Glomerular endothelial cell (primary cell): ENCODE measurements around the gene TJP3. TPM values are rescaled to one million over a fixed set of nuclear protein-coding genes. Genes with fewer than 3 reads are reported as not detected.

Experiments used
- DNase-seq: peaks from one replicate; pipeline ENCODE4 v3.0.0-alpha.2; 2011; ENCODE audit warnings: low read depth, low spot score; ENCODE audit errors: extremely low read depth
- total RNA-seq: library from RNA; depleted of rRNA; stranded (reverse); fragments of >200 nt; gene quantifications from 2 replicates; pipeline ENCODE4 v1.2.3, GENCODE V29; 2015

Gene TJP3
- total RNA-seq, 1 donor from 2014 or later, result not detected

DNA sequence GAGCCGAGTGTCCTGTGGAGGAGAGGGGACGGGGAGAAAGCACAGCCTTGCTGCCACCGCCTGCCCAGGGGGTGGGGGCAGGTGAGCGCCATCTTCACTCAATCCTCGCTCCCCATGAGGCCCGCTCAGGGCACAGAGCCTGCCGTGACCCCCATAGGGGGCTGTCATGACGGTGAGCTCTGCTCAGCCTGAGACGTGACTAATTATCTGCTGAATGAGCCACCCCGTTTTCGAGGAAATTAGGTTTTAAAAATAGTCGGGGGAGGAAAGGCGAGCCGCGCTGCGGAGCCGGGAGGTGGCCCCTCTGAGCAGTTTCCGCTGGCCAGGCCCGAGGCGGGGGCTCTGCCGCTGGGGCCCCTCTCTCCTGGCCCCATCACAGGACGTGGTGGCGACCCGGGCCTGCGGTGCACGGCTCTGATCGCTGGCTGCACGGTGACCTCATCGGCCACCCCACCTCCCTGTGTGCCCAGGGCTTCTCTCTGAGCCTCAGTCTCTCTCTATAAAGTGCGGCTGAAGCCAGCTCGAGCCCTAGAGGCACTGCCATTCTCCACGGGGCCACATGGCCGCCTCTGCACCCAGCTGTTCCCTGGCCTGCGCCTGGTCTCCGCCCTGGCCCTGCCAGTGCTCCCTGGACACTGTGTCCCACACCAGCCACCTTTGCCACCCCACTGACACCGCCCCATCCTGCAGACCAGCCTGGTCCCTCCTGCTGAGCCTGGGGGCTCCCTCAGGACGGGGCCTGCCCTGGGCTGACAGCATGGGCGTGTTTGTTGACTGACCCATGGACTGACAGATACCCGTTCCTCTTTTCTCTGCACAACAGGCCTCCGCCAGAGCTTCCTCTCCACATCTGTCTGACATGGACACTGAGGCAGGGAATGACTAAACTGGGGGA is 36.3 kb upstream of the TJP3 start:
- DNase-seq, result no peak

DNA sequence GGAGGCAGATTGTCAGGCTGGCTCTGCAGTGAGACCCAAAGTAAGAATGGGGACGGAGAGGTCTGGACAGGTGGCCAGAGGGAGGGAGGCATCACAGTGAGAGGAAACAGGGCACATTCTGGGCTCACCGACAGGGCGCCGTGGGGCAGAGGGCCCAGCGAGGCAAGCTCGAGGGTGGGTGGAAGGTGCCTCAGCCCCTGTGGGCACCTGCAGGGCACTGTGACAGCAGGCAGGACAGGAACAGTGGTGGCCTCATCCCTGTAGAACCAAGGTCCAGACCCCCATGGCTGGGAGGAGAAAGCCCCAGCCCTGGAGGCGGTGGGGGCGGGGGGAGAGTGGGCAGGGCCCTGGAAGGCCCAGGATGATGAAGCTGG is 35.6 kb upstream of the TJP3 start:
- DNase-seq, result no peak

DNA sequence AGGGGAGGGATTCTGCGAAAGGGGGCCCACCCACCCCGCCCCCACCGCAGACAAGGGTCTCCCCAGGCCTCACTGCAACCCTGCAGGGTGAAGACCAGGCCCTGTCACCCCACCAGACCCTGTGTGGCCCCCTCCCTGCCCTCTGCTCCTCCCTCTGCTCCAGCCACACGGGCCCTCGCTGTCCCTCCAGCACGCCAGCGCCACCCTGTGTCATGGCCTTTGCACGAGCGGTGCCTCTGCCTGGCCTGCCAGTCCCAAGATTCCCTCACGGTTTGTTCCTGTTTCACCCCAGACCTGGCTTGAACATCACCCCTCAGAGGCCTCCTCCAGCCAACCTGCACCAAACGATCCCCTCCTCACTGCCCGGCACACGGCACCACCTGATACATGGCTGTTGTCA is 35.2 kb upstream of the TJP3 start:
- DNase-seq, result no peak

GRCh38 chr19:3673506-3674439 is 34.4 kb upstream of the TJP3 start:
- no peak for DNase-seq

GRCh38 chr19:3674784-3675543 is 33.2 kb upstream of the TJP3 start:
- DNase-seq, result no peak

GRCh38 chr19:3678188-3678587 is 30.0 kb upstream of the TJP3 start:
- no peak for DNase-seq

- DNase-seq, result no peak
Observed at GRCh38 chr19:3679138-3679537, 29.0 kb upstream of the TJP3 start.

DNA sequence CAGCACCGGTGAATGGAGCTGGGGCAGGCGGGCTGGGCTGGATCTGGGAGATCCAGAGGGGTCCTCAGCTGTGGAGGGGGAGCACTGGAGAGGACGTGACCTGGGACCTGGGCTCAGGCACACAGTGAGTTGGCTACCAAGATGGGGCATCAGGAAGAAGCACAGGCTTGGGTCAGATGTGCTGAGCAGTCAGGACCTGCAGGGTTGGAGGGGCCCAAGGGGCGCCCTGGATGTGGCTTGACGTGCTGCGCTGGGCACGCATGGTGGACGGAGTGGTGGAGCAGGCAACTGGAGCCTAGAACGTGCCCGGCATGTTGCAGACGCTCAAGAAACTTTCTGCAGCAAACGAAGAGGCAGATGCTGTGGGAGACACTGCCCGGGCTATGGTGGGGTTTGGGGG is 28.6 kb upstream of the TJP3 start:
- no peak for DNase-seq

DNA sequence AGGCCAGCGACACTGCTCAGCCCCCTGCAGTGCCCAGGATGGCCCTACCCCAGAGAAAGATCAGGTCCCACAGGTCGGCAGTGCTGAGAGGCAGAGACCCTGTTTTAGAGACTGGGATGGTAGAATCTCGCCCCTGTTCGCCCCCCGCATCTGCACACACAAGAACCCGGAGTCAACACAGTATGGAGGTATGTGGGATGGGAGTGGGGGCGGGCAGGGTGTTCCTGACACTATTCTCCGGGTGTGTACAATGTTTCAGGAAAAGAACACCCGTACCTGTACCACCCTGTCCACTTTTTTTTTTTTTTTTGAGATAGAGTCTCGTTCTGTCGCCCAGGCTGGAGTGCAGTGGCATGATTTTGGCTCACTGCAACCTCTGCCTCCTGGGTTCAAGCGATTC is 27.2 kb upstream of the TJP3 start:
- DNase-seq, result no peak

DNA sequence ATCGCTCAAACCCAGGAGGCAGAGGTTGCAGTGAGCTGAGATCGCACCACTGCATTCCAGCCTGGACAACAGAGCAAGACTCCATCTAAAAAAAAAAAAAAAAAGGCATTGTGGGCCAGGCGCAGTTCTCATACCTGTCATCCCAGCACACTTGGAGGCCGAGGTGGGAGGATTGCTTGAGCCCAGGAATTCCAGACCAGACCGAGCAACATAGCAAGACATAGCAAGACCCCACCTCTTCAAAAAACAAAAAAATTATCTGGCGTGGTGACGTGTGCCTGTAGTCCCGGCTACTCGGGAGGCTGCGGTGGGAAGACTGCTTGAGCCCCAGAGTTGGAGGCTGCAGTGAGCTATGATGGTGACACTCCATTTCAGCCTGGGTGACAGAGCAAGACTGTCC is 25.9 kb upstream of the TJP3 start:
- DNase-seq, result no peak

DNA sequence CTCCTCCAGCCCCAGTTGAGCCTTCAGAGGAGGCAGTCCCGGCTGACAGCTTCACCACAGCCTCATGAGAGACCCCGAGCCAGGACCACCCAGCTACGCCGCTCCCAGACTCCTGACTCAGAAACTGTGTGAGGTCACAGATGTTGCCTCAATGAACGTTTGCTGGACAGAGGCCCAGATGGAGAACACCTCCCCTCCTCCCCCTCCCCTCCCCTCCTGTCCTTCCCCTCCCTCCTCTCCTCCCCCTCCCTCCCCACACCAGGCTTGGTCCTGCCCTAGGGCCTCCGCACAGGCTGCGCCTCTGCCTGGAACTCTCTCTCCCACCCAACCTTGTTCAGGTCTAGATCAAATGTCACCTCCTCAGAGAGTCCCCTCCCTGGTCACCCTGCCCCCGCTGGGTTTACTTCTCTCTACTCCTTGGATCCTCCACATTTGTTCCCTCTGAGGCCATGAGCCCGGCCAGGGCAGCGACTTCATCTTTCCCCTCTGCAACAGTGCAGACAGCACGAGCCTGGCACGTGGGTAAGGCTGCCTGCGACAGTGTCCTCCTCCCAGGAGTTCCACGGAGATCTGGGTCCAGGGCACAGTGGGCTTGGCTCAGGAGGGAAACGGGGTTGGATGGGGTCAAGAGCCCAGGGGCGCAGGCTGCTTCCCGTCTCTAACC is 25.3 kb upstream of the TJP3 start:
- DNase-seq, result no peak

DNA sequence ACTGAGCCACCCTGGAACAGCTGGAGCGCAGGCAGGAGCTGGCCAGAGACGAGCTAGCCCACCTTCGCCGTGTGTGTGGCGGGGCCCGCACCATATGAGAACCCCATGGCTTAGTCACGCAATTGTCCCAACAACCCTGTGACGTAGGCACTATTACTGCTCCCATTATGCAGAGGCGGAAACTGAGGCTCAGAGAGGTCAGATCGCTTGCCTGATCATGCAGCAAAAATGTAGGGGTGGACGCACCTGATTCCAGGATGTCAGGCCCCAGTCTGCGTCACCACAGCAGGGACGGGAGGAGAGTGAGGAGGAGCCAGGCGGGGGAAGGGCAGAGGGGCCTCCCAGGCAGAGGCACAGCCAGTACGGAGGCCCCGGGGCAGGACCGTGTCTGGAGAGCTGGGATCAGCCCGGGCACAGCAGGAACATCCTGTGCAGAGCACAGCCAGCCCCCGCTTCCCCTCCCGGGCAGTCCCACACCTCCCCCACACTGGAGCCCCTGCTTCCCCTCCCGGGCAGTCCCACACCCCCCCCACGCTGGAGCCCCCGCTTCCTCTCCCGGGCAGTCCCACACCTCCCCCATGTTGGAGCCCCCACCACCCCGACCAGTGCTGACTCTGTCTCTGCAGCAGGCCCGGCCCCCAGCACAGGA is 24.7 kb upstream of the TJP3 start:
- DNase-seq, result no peak

- DNase-seq, result no peak
Observed at GRCh38 chr19:3684054-3684816, 23.9 kb upstream of the TJP3 start.

- no peak for DNase-seq
Observed at GRCh38 chr19:3684817-3685410, 23.3 kb upstream of the TJP3 start.

DNA sequence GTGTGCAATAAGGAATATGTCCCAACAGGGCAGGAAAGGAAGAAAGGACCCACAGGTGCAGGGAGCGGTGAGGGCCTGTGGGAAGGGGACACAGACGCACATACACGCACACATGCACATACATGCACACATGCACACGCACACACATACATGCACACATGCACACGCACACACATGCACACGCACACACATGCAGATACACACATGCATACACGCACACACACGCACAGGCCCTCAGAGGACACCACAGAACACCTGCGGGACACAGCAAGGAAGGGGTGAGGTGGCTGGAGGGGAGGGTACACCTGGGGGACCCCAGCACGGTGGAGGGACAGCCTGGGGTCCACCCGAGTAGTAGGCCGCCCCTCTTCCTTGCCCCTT is 20.8 kb upstream of the TJP3 start:
- no peak for DNase-seq

GRCh38 chr19:3687774-3688706 is 20.1 kb upstream of the TJP3 start:
- DNase-seq, result no peak

DNA sequence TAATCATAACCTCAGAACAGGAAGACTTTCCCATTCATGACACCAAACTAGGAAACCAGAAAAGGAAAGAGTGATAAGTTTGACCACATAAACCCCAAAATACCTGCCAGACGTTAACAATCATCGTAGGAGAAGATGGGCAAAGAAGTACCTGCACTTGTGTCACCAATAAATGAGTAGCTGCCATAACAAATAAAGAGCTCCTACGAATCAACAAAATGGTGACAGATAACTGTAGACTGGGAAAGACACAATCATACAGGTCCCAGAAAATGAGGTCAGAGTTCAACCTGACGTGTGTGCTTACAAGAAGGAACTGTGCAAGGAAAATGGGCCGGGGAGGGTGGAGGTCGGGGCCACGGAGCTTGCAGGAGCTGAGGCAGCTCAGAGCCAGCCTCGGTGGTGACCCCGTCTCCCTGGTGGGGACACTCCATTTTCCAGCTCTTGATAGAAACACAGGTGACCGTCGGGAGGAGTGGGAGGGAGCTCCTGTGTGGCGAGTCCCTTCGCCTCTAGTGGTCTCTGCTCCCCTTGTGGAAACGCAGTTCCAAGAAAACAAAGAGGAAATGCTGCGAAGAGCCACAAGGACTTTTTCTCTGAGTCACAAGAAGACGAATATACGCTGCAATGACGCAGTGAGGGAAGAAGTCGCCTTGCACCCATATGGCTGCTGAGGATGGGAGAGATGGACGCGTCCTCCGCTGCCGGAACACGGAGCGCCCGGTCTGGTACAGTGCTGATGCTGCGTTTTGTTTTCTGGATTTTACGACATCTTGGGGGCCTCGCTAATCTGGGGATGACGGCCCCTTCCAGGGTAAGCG is 17.4 kb upstream of the TJP3 start:
- no peak for DNase-seq
